ENCODE measurements around the gene CD209. TPM values are rescaled to one million over a fixed set of nuclear protein-coding genes. Genes with fewer than 3 reads are reported as not detected.
"Not testable (repeated sequence)": the region's sequence is repeated elsewhere in the genome, so short reads cannot be mapped to it uniquely, and the experiment has no call there.

The CD209 gene, protein sequence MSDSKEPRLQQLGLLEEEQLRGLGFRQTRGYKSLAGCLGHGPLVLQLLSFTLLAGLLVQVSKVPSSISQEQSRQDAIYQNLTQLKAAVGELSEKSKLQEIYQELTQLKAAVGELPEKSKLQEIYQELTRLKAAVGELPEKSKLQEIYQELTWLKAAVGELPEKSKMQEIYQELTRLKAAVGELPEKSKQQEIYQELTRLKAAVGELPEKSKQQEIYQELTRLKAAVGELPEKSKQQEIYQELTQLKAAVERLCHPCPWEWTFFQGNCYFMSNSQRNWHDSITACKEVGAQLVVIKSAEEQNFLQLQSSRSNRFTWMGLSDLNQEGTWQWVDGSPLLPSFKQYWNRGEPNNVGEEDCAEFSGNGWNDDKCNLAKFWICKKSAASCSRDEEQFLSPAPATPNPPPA
- polyA plus RNA-seq (2013), result not detected in 2 replicates

DNA sequence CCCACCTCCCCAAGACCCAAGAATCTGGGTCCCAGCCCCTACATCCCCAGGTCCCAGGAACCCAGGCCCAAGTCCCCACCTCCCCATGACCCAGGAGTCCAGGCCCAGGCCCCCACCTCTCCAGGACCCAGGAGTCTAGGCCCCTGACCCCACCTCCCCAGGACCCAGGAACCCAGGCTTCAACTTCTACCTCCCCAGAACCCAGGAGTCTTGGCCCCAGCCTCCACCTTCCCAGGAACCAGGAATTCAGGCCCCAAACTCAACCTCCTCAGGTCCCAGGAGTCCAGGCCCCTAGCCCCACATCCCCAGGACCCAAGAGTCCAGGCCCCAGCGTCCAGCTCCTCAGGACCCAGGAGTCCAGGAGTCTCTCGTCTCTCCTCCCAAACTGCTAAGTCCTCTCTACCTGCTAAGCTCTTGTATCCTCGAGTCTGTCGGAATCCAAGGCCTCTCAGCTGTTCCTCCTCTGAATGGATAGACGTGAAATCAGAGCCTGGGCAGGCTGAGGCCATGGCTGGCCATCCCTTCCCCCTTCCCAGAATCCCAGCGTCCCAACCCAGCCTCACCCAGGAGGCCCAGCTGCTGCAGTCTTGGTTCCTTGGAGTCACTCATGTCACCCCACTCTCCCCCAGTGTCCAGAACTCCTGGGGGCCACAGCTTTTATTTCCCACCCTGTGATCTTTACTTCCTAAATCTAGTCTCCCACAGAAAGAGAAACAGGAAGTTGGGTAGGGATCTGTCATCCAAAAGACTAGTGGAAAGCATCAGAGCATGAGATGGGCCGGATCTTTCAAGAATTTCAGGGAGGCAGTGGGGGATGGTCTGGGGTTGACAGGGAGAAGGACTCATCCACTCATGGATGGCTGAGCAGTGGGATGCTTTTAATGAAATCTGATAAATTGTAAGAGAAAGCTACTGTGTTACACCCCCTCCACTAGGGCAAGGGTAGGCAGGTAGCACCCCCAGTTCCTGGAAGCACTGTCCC, at the start of gene CD209:
Gene CD209 (minus strand): TSS at position 632 of the 982 bp plus-strand sequence. CDS start 23 bp downstream, at position 609.
- Histone ChIP-seq H3K9me3 (ENCODE audit: insufficient read depth, low read depth, low read length) (no peaks in the 10 kb centered on the region), H3K27ac (ENCODE audit: low read depth, low read length) (no peak within 1 kb of the TSS), H3K27me3 (ENCODE audit: insufficient read depth, low read length) (no peaks in the 10 kb centered on the region), H4K12ac (ENCODE audit: low read depth, low read length) (no peak within 1 kb of the TSS), H3K14ac (ENCODE audit: low read length) (no peak within 1 kb of the TSS), H3K79me2 (ENCODE audit: control insufficient read depth, insufficient read depth, low read length, poor library complexity) (no peaks in the 10 kb centered on the region), H2AFZ (ENCODE audit: insufficient read depth, low read length, poor library complexity) (no peak within 1 kb of the TSS), H2BK5ac (ENCODE audit: low read depth, low read length, poor library complexity) (no peak within 1 kb of the TSS), H3K4me1 (ENCODE audit: control insufficient read depth in 1 of 2, insufficient read depth in 2 of 2, low read length in 2 of 2) (no peaks in the 10 kb centered on the region), H3K23ac (ENCODE audit: low read length) (no peak within 1 kb of the TSS), H4K8ac (ENCODE audit: low read depth, low read length) (no peak within 1 kb of the TSS), H4K91ac (ENCODE audit: low read depth, low read length) (no peak within 1 kb of the TSS), H3K4ac (ENCODE audit: low read depth, low read length) (no peak within 1 kb of the TSS), H3K9ac (ENCODE audit: low read length) (no peak within 1 kb of the TSS), H3K36me3 (ENCODE audit: control insufficient read depth in 1 of 2, insufficient read depth in 2 of 2, low read length in 2 of 2) (no peaks in the 10 kb centered on the region), H3K4me2 (ENCODE audit: low read length) (no peak within 1 kb of the TSS), H2AK5ac (ENCODE audit: low read length) (no peak within 1 kb of the TSS), H3K18ac (ENCODE audit: low read length) (no peak within 1 kb of the TSS), H3K79me1 (ENCODE audit: low read length) (no peaks in the 10 kb centered on the region), H3K4me3 (ENCODE audit: low read depth, low read length) (no peak within 1 kb of the TSS), H2BK120ac (ENCODE audit: insufficient read depth, low read length, poor library complexity) (no peak within 1 kb of the TSS), H2BK12ac (ENCODE audit: low read length) (no peak within 1 kb of the TSS)
- DNase-seq, result peak in 1 of 2 donors; percentile 5
- WGBS (ENCODE audit: extremely low coverage, insufficient coverage, insufficient read length), result no CpG with 5 or more reads among the region's 7 CpGs

DNA sequence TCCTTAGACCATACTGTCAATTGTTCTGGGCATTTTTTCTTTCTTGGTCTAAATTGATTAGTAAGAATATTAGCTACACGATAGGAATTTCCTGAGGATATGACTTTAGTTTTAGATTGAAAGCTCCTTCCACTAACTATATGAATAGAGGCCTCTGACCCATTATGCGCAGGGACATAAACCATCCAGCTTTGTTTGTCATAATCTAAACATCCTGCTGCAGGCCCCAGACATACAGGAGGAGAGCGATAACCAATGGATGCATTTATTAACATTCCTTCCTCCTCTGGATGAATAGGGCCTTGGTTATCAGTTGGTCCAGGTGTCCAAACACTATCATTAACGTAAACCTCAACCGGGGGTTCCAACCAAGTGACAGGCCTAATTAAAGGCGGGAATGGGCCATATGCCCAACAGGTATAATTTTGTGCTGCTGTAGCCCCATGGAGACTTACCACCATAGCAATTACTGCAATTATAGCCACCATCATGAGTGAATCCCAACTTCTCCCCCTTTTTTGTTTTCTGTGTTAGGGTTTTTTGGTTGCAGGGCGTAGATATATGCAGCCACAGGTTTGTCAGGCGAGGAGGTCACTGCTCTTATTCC, 48.3 kb upstream of the CD209 start:
- H2AFZ ChIP-seq (ENCODE audit: insufficient read depth, low read length, poor library complexity), result no peak overlapping the region
- H4K8ac ChIP-seq (ENCODE audit: low read depth, low read length), result no peak overlapping the region
- no peak overlapping the region for H3K27ac ChIP-seq (ENCODE audit: low read depth, low read length)
- no peaks in the 10 kb centered on the region for H3K27me3 ChIP-seq (ENCODE audit: insufficient read depth, low read length)
- no peak overlapping the region for H2BK120ac ChIP-seq (ENCODE audit: insufficient read depth, low read length, poor library complexity)
- no peak overlapping the region for H3K18ac ChIP-seq (ENCODE audit: low read length)
- no peak overlapping the region for H4K12ac ChIP-seq (ENCODE audit: low read depth, low read length)
- H4K91ac ChIP-seq (ENCODE audit: low read depth, low read length), result no peak overlapping the region
- no peaks in the 10 kb centered on the region for H3K36me3 ChIP-seq (ENCODE audit: control insufficient read depth in 1 of 2, insufficient read depth in 2 of 2, low read length in 2 of 2)
- H3K9me3 ChIP-seq (ENCODE audit: insufficient read depth, low read depth, low read length), result peaks cover 3% of the 10 kb centered on the region
- no peak overlapping the region for H2AK5ac ChIP-seq (ENCODE audit: low read length)
- no peak for DNase-seq
- H3K79me1 ChIP-seq (ENCODE audit: low read length), result peaks cover 14% of the 10 kb centered on the region
- no peak overlapping the region for H3K4me3 ChIP-seq (ENCODE audit: low read depth, low read length)
- no peak overlapping the region for H2BK5ac ChIP-seq (ENCODE audit: low read depth, low read length, poor library complexity)
- no CpG with 5 or more reads among the region's 8 CpGs for WGBS (ENCODE audit: extremely low coverage, insufficient coverage, insufficient read length)
- peaks cover 9 to 20% of the 10 kb centered on the region in 2 experiments for H3K4me1 ChIP-seq (ENCODE audit: control insufficient read depth in 1 of 2, insufficient read depth in 2 of 2, low read length in 2 of 2)
- no peak overlapping the region for H3K9ac ChIP-seq (ENCODE audit: low read length)
- H3K79me2 ChIP-seq (ENCODE audit: control insufficient read depth, insufficient read depth, low read length, poor library complexity), result no peaks in the 10 kb centered on the region
- H2BK12ac ChIP-seq (ENCODE audit: low read length), result no peak overlapping the region
- no peak overlapping the region for H3K4me2 ChIP-seq (ENCODE audit: low read length)
- no peak overlapping the region for H3K14ac ChIP-seq (ENCODE audit: low read length)
- no peak overlapping the region for H3K23ac ChIP-seq (ENCODE audit: low read length)
- H3K4ac ChIP-seq (ENCODE audit: low read depth, low read length), result no peak overlapping the region

DNA sequence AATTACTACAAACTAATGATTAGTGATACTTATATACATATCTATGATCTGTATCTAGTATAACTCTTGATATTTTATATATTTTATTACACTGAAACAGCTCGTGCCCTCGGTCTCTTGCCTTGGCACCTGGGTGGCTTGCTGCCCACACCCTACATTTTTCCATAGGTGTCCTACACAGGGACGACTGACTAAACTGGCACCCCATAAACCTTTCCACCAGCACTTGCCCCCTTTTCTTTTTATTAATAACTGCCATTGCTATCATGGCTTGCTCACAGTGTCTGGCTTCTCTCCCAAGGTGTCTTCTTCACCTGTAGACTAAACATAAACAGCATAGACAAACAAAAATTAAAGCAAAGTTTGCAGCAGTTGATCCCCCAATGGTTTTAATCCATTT, 46.2 kb upstream of the CD209 start:
- no peak overlapping the region for H3K14ac ChIP-seq (ENCODE audit: low read length)
- no peak overlapping the region for H2BK5ac ChIP-seq (ENCODE audit: low read depth, low read length, poor library complexity)
- peaks cover 16% of the 10 kb centered on the region for H3K79me1 ChIP-seq (ENCODE audit: low read length)
- no peak overlapping the region for H3K9ac ChIP-seq (ENCODE audit: low read length)
- no peak for DNase-seq
- no peak overlapping the region for H3K18ac ChIP-seq (ENCODE audit: low read length)
- H3K4me1 ChIP-seq (ENCODE audit: control insufficient read depth in 1 of 2, insufficient read depth in 2 of 2, low read length in 2 of 2), result peaks cover 20 to 24% of the 10 kb centered on the region in 2 experiments
- H3K79me2 ChIP-seq (ENCODE audit: control insufficient read depth, insufficient read depth, low read length, poor library complexity), result no peaks in the 10 kb centered on the region
- H3K27me3 ChIP-seq (ENCODE audit: insufficient read depth, low read length), result peaks cover 7% of the 10 kb centered on the region
- no CpG with 5 or more reads among the region's 3 CpGs for WGBS (ENCODE audit: extremely low coverage, insufficient coverage, insufficient read length)
- no peak overlapping the region for H3K4me2 ChIP-seq (ENCODE audit: low read length)
- no peak overlapping the region for H3K27ac ChIP-seq (ENCODE audit: low read depth, low read length)
- no peak overlapping the region for H3K23ac ChIP-seq (ENCODE audit: low read length)
- no peaks in the 10 kb centered on the region for H3K36me3 ChIP-seq (ENCODE audit: control insufficient read depth in 1 of 2, insufficient read depth in 2 of 2, low read length in 2 of 2)
- H4K8ac ChIP-seq (ENCODE audit: low read depth, low read length), result no peak overlapping the region
- H4K12ac ChIP-seq (ENCODE audit: low read depth, low read length), result no peak overlapping the region
- no peak overlapping the region for H3K4ac ChIP-seq (ENCODE audit: low read depth, low read length)
- H2BK120ac ChIP-seq (ENCODE audit: insufficient read depth, low read length, poor library complexity), result no peak overlapping the region
- H3K9me3 ChIP-seq (ENCODE audit: insufficient read depth, low read depth, low read length), result peaks cover 2% of the 10 kb centered on the region
- peak overlapping the region; percentile 16 for H2BK12ac ChIP-seq (ENCODE audit: low read length)
- H2AFZ ChIP-seq (ENCODE audit: insufficient read depth, low read length, poor library complexity), result no peak overlapping the region
- H3K4me3 ChIP-seq (ENCODE audit: low read depth, low read length), result no peak overlapping the region
- H2AK5ac ChIP-seq (ENCODE audit: low read length), result no peak overlapping the region
- no peak overlapping the region for H4K91ac ChIP-seq (ENCODE audit: low read depth, low read length)

DNA sequence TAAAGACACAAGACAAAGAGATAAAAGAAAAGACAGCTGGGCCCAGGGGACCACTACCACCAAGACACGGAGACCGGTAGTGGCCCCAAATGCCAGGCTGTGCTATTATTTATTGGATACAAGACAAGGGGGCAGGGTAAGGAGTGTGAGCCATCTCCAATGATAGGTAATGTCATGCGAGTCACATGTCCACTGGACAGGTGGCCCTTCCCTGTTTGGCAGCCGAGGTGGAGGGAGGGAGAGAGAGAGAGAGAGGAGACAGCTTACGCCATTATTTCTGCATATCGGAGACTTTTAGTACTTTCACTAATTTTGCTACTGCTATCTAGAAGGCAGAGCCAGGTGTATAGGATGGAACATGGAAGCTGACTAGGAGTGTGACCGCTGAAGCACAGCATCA, 45.4 kb upstream of the CD209 start:
- not testable (repeated sequence) for H2AFZ ChIP-seq (ENCODE audit: insufficient read depth, low read length, poor library complexity); H3K4me2 ChIP-seq (ENCODE audit: low read length); H3K79me2 ChIP-seq (ENCODE audit: control insufficient read depth, insufficient read depth, low read length, poor library complexity); H3K36me3 ChIP-seq (ENCODE audit: control insufficient read depth in 1 of 2, insufficient read depth in 2 of 2, low read length in 2 of 2); H3K23ac ChIP-seq (ENCODE audit: low read length); H3K9ac ChIP-seq (ENCODE audit: low read length); H3K4ac ChIP-seq (ENCODE audit: low read depth, low read length); DNase-seq; H3K9me3 ChIP-seq (ENCODE audit: insufficient read depth, low read depth, low read length); H4K12ac ChIP-seq (ENCODE audit: low read depth, low read length); H3K4me3 ChIP-seq (ENCODE audit: low read depth, low read length)
- Histone ChIP-seq H3K27me3 (ENCODE audit: insufficient read depth, low read length) (peaks cover 14% of the 10 kb centered on the region), H2AK5ac (ENCODE audit: low read length) (peak overlapping the region; percentile 88), H3K79me1 (ENCODE audit: low read length) (peaks cover 15% of the 10 kb centered on the region), H2BK120ac (ENCODE audit: insufficient read depth, low read length, poor library complexity) (peak overlapping the region; percentile 94), H3K14ac (ENCODE audit: low read length) (peak overlapping the region; percentile 67), H4K91ac (ENCODE audit: low read depth, low read length) (peak overlapping the region; percentile 92), H3K27ac (ENCODE audit: low read depth, low read length) (peak overlapping the region; percentile 54), H2BK5ac (ENCODE audit: low read depth, low read length, poor library complexity) (peak overlapping the region; percentile 80), H3K4me1 (ENCODE audit: control insufficient read depth in 1 of 2, insufficient read depth in 2 of 2, low read length in 2 of 2) (peaks cover 22 to 25% of the 10 kb centered on the region in 2 experiments), H3K18ac (ENCODE audit: low read length) (peak overlapping the region; percentile 71), H2BK12ac (ENCODE audit: low read length) (peak overlapping the region; percentile 97), H4K8ac (ENCODE audit: low read depth, low read length) (peak overlapping the region; percentile 58)
- no CpG with 5 or more reads among the region's 7 CpGs for WGBS (ENCODE audit: extremely low coverage, insufficient coverage, insufficient read length)
